Keratinocyte (primary cell): ENCODE measurements around the gene NBPF9. TPM values are rescaled to one million over a fixed set of nuclear protein-coding genes. Genes with fewer than 3 reads are reported as not detected.
"Not testable (repeated sequence)": the region's sequence is repeated elsewhere in the genome, so short reads cannot be mapped to it uniquely, and the experiment has no call there.

Experiments
- DNase-seq: peaks from one replicate; pipeline ENCODE4 v3.0.0-alpha.2; 2011; ENCODE audit warnings: low read depth, missing footprints, low spot score
- FAIRE-seq: peaks from 2 replicates; lab custom pipeline; 2011; peaks lifted over from hg19 to GRCh38; lab: Jason Lieb, UNC
- H2AFZ ChIP-seq: 2 replicates; pipeline ENCODE4 v1.6.0; 2012; ENCODE audit warnings: low read length, control low read depth, inconsistent platforms; ENCODE audit not compliant: control insufficient read depth
- H3K27ac ChIP-seq: 2 replicates; pipeline ENCODE4 v1.5.1; 2011; ENCODE audit warnings: low read length; ENCODE audit not compliant: control insufficient read depth, insufficient read depth
- H3K27me3 ChIP-seq: 3 replicates; pipeline ENCODE4 v1.6.0; 2011; ENCODE audit warnings: low read length; ENCODE audit not compliant: control insufficient read depth, insufficient read depth; ENCODE audit errors: extremely low read depth
- H3K36me3 ChIP-seq, 2 experiments: 2 replicates in 1 of 2; 3 replicates in 1 of 2; pipeline ENCODE4 v1.5.1; 2011; ENCODE audit warnings: low read length in 2 of 2, mild to moderate bottlenecking in 1 of 2; ENCODE audit not compliant: control insufficient read depth in 2 of 2, insufficient read depth in 2 of 2; ENCODE audit errors: extremely low read depth in 1 of 2
- H3K4me1 ChIP-seq: 3 replicates; pipeline ENCODE4 v1.5.1; 2011; ENCODE audit warnings: low read length; ENCODE audit not compliant: control insufficient read depth, insufficient read depth; ENCODE audit errors: extremely low read depth
- H3K4me2 ChIP-seq: 3 replicates; pipeline ENCODE4 v1.6.0; 2011; ENCODE audit warnings: low read depth, low read length; ENCODE audit not compliant: control insufficient read depth, insufficient read depth; ENCODE audit errors: extremely low read depth
- H3K4me3 ChIP-seq, 3 experiments: fragments of 200-600 bp in 1 of 3; sonication (generic) in 1 of 3; 2 replicates in 2 of 3; 3 replicates in 1 of 3; pipeline ENCODE4 v1.5.1; 2011 to 2016; ENCODE audit warnings: low read length in 3 of 3, mild to moderate bottlenecking in 3 of 3, control low read depth in 2 of 3, inconsistent platforms in 1 of 3, low read depth in 1 of 3, mixed read lengths in 1 of 3, mixed run types in 1 of 3, moderate library complexity in 1 of 3; ENCODE audit not compliant: control insufficient read depth in 2 of 3, insufficient read depth in 2 of 3; ENCODE audit errors: extremely low read depth in 1 of 3
- H3K79me2 ChIP-seq: 2 replicates; pipeline ENCODE4 v1.6.0; 2012; ENCODE audit warnings: low read length; ENCODE audit not compliant: control insufficient read depth, insufficient read depth
- H3K9ac ChIP-seq: 3 replicates; pipeline ENCODE4 v1.6.0; 2011; ENCODE audit warnings: low read length; ENCODE audit not compliant: control insufficient read depth, insufficient read depth; ENCODE audit errors: extremely low read depth
- H3K9me1 ChIP-seq: 3 replicates; pipeline ENCODE4 v1.6.0; 2011; ENCODE audit warnings: low read length; ENCODE audit not compliant: control insufficient read depth, insufficient read depth; ENCODE audit errors: extremely low read depth
- H3K9me3 ChIP-seq: 2 replicates; pipeline ENCODE4 v1.5.1; 2012; ENCODE audit warnings: low read depth, low read length; ENCODE audit not compliant: control insufficient read depth
- H4K20me1 ChIP-seq: 3 replicates; pipeline ENCODE4 v1.6.0; 2011; ENCODE audit warnings: low read length; ENCODE audit not compliant: control insufficient read depth, insufficient read depth; ENCODE audit errors: extremely low read depth
- dilution Hi-C: fragments of 300-500 bp; cut with MboI; formaldehyde crosslinking; loops from one replicate; pipeline ENCODE4 v1.7.0; 2020; ENCODE audit warnings: low sequenced_read_pairs; ENCODE audit not compliant: extremely low pct_ligation_motif_present
- polyA minus RNA-seq, 3 experiments: library from RNA; depleted of rRNA, polyadenylated mRNA; stranded (reverse); fragments of >200 nt; gene quantifications; 1 replicate in 1 of 3; 2 replicates in 1 of 3; 3 replicates in 1 of 3; pipeline ENCODE4 v1.2.3, GENCODE V29; 2011
- polyA plus RNA-seq, 5 experiments: library from polyadenylated mRNA; depleted of rRNA in 3 of 5; stranded (reverse) in 3 of 5; stranded (forward) in 1 of 5; unstranded in 1 of 5; fragments of >200 nt; gene quantifications; 1 replicate in 1 of 5; 2 replicates in 3 of 5; 3 replicates in 1 of 5; pipeline versions ENCODE4 v1.2.1 to v1.2.3, GENCODE V29; 2011 to 2012; ENCODE audit warnings: missing spikeins in 2 of 5, low read depth in 1 of 5, low replicate concordance in 1 of 5

The NBPF9 gene
- polyA plus RNA-seq (14.5 to 18.1 TPM (median 15.3 TPM) in 3 replicates), polyA minus RNA-seq (12.9 to 31.5 TPM (median 15.9 TPM) in 3 replicates)
- 11.1 TPM for polyA plus RNA-seq (2011; ENCODE audit: low read depth)
- 7.0 and 10.5 TPM in 2 replicates for polyA plus RNA-seq (2011; cell fraction: cytosol; rRNA removed)
- 57.5 and 59.9 TPM in 2 replicates for polyA plus RNA-seq (2011; cell fraction: nucleus; rRNA removed)
- polyA plus RNA-seq (2012; ENCODE audit: low replicate concordance): 9.8 and 12.1 TPM in 2 replicates
- polyA minus RNA-seq (2011; cell fraction: cytosol; rRNA and poly(A)+ RNA removed): 5.8 TPM
- 23.0 and 46.8 TPM in 2 replicates for polyA minus RNA-seq (2011; cell fraction: nucleus; rRNA and poly(A)+ RNA removed)

- peak within 1 kb of the TSS in 1 of 3 experiments; percentile 44 for H3K4me3 ChIP-seq
- H4K20me1 ChIP-seq, H3K9ac ChIP-seq, H3K79me2 ChIP-seq, FAIRE-seq, H3K9me3 ChIP-seq, H3K9me1 ChIP-seq, H2AFZ ChIP-seq, H3K4me2 ChIP-seq, DNase-seq, H3K4me1 ChIP-seq, H3K27me3 ChIP-seq, dilution Hi-C loops, H3K27ac ChIP-seq, H3K36me3 ChIP-seq: not testable (repeated sequence)
Measured at GRCh38 chr1:149103109-149104081, at the start of gene NBPF9. NBPF9 (minus strand) TSS chr1:149103551; CDS start chr1:149082139, 21,412 bp downstream.

- H3K4me3 ChIP-seq, H2AFZ ChIP-seq, H3K27ac ChIP-seq, DNase-seq, dilution Hi-C loops, H3K4me1 ChIP-seq, H3K36me3 ChIP-seq, H4K20me1 ChIP-seq, H3K9me1 ChIP-seq, FAIRE-seq, H3K9me3 ChIP-seq, H3K27me3 ChIP-seq, H3K4me2 ChIP-seq, H3K9ac ChIP-seq, H3K79me2 ChIP-seq: not testable (repeated sequence)
Measured at GRCh38 chr1:149149909-149150308, 46.6 kb upstream of the NBPF9 start.

GRCh38 chr1:149137585-149137984 is 34.2 kb upstream of the NBPF9 start:
- H3K27me3 ChIP-seq, H2AFZ ChIP-seq, H3K9me1 ChIP-seq, H3K4me3 ChIP-seq, DNase-seq, H3K4me2 ChIP-seq, dilution Hi-C loops, H3K27ac ChIP-seq, H3K79me2 ChIP-seq, H3K9ac ChIP-seq, H3K36me3 ChIP-seq, H4K20me1 ChIP-seq, H3K9me3 ChIP-seq, H3K4me1 ChIP-seq, FAIRE-seq: not testable (repeated sequence)

- H3K9me1 ChIP-seq, DNase-seq, H3K4me3 ChIP-seq, H3K4me1 ChIP-seq, H3K9me3 ChIP-seq, H3K27ac ChIP-seq, H3K9ac ChIP-seq, dilution Hi-C loops, FAIRE-seq, H2AFZ ChIP-seq, H3K36me3 ChIP-seq, H4K20me1 ChIP-seq, H3K27me3 ChIP-seq, H3K79me2 ChIP-seq, H3K4me2 ChIP-seq: not testable (repeated sequence)
Measured at GRCh38 chr1:149130938-149131337, 27.6 kb upstream of the NBPF9 start.
